HG03342 (cell line): Measurements from ENCODE around the gene ECE1.

Experiments
- ATAC-seq: cut with Tn5 transposase; IDR thresholded peaks from one replicate; pipeline ENCODE4 v1.9.1; 2021; ENCODE audit warnings: mild to moderate bottlenecking, moderate library complexity; ENCODE audit not compliant: unreplicated experiment

Gene ECE1

GRCh38 chr1:21269461-21270085 is 20.7 kb downstream of the ECE1 start:
- no peak for ATAC-seq

- ATAC-seq = no peak
These were observed 21.7 kb downstream of the ECE1 start for GRCh38 chr1:21268281-21269239.

GRCh38 chr1:21267191-21268077 is 22.8 kb downstream of the ECE1 start:
- no peak for ATAC-seq

DNA sequence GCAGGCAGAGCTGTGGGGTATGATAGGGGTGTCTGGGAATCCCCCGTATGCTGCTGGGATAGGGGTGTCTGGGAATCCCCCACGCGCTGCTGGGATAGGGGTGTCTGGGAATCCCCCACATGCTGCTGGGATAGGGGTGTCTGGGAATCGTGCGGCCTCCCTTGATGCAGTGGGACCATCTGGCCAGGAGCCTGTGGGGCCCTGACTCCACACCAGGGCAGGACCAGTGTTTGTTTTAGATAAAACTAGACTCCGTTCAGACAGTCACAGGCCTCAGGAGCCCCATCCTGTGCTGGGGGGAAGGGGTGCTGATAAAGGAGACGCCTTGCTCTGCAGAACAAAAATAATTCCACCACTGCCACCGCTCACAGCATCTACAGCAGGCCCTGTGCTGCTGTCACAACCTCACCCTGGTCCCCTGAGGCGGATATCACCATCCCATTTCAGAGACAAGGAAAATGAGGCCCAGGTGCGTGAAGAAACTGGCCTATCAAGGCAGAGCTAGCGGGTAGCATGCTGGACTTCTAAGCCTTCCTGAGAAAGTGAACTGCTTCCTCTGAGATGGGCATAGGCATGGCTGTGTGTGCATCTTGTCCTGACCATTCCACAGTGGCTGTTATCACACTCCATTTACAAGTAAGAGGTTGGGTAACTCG is 24.0 kb downstream of the ECE1 start:
- no peak for ATAC-seq

GRCh38 chr1:21265644-21266043 is 24.6 kb downstream of the ECE1 start:
- ATAC-seq = no peak

GRCh38 chr1:21264898-21265297 is 25.4 kb downstream of the ECE1 start:
- ATAC-seq = no peak

GRCh38 chr1:21263653-21264225 is 26.5 kb downstream of the ECE1 start:
- no peak for ATAC-seq

GRCh38 chr1:21263052-21263429 is 27.2 kb downstream of the ECE1 start:
- ATAC-seq = no peak

DNA sequence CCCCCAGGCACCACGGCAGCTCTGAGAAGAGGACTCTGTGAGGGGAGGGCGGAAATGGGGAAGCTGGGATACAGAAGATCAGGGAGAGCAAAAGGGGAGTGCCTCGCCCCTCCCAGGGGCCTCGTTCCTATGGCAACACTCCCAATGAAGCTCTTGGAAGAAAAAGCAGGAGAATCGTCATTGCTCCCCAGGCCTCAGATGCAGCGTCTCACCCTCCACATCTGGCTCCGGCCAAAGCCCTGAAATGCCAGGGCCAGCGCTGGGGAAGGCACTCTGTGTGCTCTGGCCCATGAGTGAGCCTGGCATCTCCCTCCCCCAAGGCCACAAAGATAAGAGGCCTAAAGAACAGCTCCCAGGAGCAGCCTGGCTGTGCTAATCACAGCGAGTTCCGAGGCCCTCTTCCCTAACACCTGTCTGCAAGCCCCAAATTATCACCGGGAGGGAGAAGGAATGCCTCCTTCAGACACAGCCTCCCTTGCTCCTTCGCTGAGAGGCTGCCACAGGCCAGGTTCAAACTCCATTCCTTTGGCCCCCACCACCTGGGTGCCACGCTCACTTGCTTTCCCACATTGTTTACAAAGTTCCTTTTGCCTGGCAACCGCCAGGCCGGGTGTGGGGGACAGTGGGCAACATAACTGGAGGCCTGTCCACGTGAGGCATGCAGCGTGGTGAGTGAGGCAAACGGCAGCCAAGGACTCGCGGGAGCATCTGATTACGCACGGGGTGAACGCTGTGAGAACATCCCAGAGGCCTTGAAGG is 27.8 kb downstream of the ECE1 start:
- no peak for ATAC-seq

DNA sequence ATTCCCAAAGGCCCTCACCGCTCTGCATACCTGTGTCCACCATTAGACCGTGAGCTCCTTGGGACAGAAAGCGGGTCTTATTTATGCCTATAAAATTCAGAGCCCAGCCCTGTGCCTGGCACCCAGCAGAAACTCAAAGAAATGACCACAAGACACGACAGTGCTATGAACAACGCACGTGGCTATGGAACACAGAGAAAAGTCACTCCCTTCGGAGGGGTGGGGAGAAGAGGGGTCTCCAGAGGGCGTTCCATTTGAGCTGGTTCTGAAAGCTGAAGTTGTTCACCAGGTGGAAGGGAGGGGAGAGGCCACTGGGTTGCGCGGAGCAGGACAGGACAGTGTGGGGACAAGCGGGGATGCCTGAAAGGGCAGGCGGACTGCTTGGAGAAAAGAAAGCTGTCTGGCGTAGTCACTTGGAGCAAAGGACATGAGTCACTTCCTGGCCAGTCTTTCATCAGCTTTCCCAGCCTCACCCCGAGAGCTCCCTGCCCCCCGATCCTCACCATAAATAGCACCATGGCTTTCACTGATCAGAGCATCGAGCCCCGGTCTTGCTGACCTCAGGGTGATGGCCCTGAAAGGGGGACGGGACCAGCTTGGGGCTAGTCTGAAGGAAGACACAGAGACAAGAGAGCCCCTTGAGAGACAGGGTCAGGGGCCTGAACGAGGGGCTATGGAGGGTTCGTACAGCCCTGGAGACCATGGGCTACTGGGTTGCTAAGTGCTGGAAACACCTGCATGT is 28.5 kb downstream of the ECE1 start:
- no peak for ATAC-seq

DNA sequence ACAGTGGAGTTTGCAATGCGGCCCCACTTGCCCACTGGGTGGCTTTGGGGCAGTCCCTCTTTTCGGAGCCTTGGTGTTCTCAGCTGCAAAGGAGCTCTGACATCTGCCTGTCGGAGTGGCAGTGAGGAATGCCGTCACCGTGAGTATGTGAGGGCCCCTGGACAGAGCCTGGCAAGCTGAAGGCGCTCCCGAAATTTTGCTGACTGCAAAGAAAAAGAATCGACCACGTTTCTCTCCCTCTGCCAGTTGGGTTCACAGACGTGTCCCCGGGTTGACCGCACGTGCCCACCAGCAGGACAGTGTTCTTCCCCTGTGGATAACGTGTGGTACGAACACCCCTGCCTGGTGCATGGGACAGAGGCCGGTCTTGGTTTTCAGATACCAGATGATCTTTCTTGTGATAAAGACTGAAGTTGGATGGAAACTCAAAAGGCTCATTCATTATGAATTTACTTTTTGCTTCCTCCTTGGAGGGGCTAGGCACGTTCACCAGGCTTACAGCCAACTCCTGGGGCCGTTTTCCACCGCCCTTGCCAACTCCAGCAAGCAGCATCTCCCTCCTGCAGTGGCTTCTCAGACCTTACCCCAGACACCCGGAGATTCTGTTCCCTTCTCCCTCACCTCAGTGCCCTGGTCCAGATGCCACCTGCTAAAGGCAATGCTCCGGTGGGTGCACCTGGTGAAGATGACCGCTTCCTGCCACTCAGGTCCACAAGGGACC is 29.7 kb downstream of the ECE1 start:
- ATAC-seq = no peak

- no peak for ATAC-seq
These were observed 30.8 kb downstream of the ECE1 start for GRCh38 chr1:21259316-21260076.

DNA sequence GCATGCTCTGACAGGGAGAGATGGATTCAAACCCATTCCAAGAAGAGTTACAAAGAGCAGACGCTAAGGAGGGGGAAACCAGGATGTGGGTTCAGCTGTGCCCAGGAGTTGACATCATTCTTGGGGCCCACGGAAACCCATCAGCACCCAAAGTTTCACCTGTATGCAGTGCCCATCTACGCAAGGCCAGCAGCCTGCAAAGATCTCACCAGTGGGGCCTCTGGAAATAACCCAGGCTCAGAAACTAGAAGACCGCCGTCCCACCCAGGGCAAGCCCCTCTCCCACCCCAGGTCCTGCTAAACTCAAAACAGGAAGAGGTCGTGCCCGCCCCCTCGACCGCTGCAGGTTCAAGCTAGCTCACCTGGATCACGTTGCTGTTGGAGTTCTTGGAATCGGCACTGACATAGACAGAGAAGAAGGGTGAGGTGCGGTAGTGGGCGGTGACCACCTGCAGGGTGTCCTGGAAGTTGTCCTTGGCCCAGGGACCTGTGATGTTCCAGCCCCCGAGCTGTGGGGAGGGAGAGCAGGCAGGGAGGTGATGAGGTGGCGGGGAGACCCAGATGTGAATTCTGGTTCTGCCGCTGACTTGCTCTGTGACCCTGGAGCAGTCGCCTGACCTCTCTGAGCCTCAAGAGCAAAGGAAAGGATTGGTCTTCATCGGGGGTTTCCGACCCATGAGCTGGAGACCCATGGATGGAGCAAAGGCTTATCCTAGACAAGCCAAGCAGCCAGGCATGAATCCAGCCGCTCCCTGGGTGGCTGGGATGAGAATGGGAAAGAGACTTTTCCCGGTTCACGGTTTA is 31.7 kb downstream of the ECE1 start:
- ATAC-seq = no peak

- no peak for ATAC-seq
These were observed 32.7 kb downstream of the ECE1 start for GRCh38 chr1:21257431-21258135.

DNA sequence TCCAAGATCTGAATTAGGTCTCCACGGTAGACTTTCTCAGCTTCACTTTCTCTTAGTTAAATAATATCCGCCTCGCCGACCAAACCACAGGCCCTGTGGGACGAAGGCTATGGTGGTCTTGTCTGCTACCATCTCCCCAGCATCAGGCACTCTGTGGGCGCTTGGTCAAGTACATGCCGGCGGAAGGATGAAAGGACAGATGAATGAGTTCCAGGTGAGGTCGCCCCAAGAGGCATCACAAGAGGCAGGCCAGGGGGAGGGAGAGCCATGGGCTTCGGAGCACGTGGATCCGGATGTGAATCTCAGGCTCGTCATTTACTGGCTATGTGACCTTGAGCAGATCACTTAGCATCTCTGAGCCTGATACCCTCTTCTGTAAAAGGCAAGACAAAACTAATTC is 33.5 kb downstream of the ECE1 start:
- no peak for ATAC-seq

DNA sequence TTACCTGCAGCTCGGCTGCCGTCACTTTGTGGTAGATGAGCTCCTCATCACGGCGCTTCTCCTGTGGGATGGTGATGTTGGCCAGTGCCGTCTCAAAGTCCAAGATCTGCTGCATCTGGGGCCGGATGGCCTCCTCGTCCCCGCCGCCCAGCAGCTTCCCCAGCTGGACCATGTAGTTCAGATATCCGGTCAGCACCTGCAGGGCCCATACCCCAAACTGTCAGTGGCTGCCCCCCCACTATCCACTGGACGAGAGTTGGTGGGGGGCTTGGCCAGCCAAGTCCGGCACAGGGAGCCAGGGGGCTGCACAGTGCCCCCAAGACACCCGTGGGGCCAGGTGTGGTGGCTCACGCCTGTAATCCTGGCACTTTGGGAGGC is 34.3 kb downstream of the ECE1 start:
- ATAC-seq = no peak
